Parathyroid adenoma (tissue), 2 donors: ENCODE results near the gene UTF1.

Source experiments
- H2AFZ ChIP-seq: fragments of 300-600 bp; sonication (generic); one replicate; pipeline ENCODE4 v1.7.0; 2017; ENCODE audit warnings: antibody characterized with exemption, mild to moderate bottlenecking
- H3K27ac ChIP-seq: fragments of 300-600 bp; sonication (generic); one replicate; pipeline ENCODE4 v1.7.0; 2017
- H3K27me3 ChIP-seq: fragments of 300-600 bp; sonication (generic); one replicate; pipeline ENCODE4 v1.7.0; 2017; ENCODE audit warnings: low read length; ENCODE audit not compliant: control insufficient read depth, insufficient read depth
- H3K36me3 ChIP-seq: fragments of 300-600 bp; sonication (generic); one replicate; pipeline ENCODE4 v1.7.0; 2017; ENCODE audit warnings: low read length; ENCODE audit not compliant: control insufficient read depth, insufficient read depth
- H3K4me1 ChIP-seq: fragments of 300-600 bp; sonication (generic); one replicate; pipeline ENCODE4 v1.7.0; 2017; ENCODE audit warnings: control low read depth
- H3K4me2 ChIP-seq: fragments of 300-600 bp; sonication (generic); one replicate; pipeline ENCODE4 v1.7.0; 2017; ENCODE audit warnings: low read length
- H3K4me3 ChIP-seq: fragments of 300-600 bp; sonication (generic); one replicate; pipeline ENCODE4 v1.7.0; 2017; ENCODE audit warnings: low read depth, low read length
- H3K79me2 ChIP-seq: fragments of 300-600 bp; sonication (generic); one replicate; pipeline ENCODE4 v1.7.0; 2017; ENCODE audit warnings: control low read depth
- H3K9ac ChIP-seq: fragments of 300-600 bp; sonication (generic); one replicate; pipeline ENCODE4 v1.7.0; 2017; ENCODE audit warnings: mild to moderate bottlenecking
- H3K9me3 ChIP-seq: fragments of 300-600 bp; sonication (generic); one replicate; pipeline ENCODE4 v1.7.0; 2017; ENCODE audit warnings: low read length; ENCODE audit not compliant: control insufficient read depth
- CTCF ChIP-seq: fragments of 300-600 bp; sonication (generic); IDR thresholded peaks from one replicate; pipeline ENCODE4 v1.7.0; 2017; ENCODE audit warnings: antibody characterized with exemption, mild to moderate bottlenecking
- donor health status: primary hyperparathyroidism.

The UTF1 gene

GRCh38 chr10:133258818-133259601 lies 29.0 kb downstream of the UTF1 start:
- Histone ChIP-seq H3K27ac (no peak overlapping the region), H2AFZ (no peak overlapping the region), H3K4me1 (no peaks in the 10 kb centered on the region), H3K9me3 (no peaks in the 10 kb centered on the region), H3K27me3 (no peaks in the 10 kb centered on the region), H3K4me2 (no peak overlapping the region), H3K9ac (no peak overlapping the region), H3K4me3 (no peak overlapping the region), H3K36me3 (no peaks in the 10 kb centered on the region), H3K79me2 (no peaks in the 10 kb centered on the region)
- no peak for TF ChIP-seq CTCF

- no peaks in the 10 kb centered on the region for H3K27me3 ChIP-seq
- no peak overlapping the region for H3K4me2 ChIP-seq
- no peaks in the 10 kb centered on the region for H3K9me3 ChIP-seq
- H3K9ac ChIP-seq, result no peak overlapping the region
- no peaks in the 10 kb centered on the region for H3K4me1 ChIP-seq
- no peak overlapping the region for H3K27ac ChIP-seq
- H2AFZ ChIP-seq, result no peak overlapping the region
- H3K36me3 ChIP-seq, result no peaks in the 10 kb centered on the region
- H3K79me2 ChIP-seq, result no peaks in the 10 kb centered on the region
- TF ChIP-seq CTCF, result no peak
- H3K4me3 ChIP-seq, result no peak overlapping the region
These were observed 29.6 kb downstream of the UTF1 start for GRCh38 chr10:133259602-133259989.

GRCh38 chr10:133260895-133261725 lies 31.1 kb downstream of the UTF1 start:
- no peak overlapping the region for H3K9ac ChIP-seq
- H3K36me3 ChIP-seq, result no peaks in the 10 kb centered on the region
- no peaks in the 10 kb centered on the region for H3K27me3 ChIP-seq
- H3K9me3 ChIP-seq, result no peaks in the 10 kb centered on the region
- H3K4me1 ChIP-seq, result no peaks in the 10 kb centered on the region
- peak overlapping the region; percentile 51 for H3K27ac ChIP-seq
- TF ChIP-seq CTCF, result no peak
- H3K4me3 ChIP-seq, result peak overlapping the region; percentile 58
- no peaks in the 10 kb centered on the region for H3K79me2 ChIP-seq
- peak overlapping the region; percentile 88 for H3K4me2 ChIP-seq
- peak overlapping the region; percentile 82 for H2AFZ ChIP-seq

GRCh38 chr10:133261726-133262325 lies 31.8 kb downstream of the UTF1 start:
- H3K27me3 ChIP-seq, result no peaks in the 10 kb centered on the region
- no peaks in the 10 kb centered on the region for H3K79me2 ChIP-seq
- no peaks in the 10 kb centered on the region for H3K4me1 ChIP-seq
- peak overlapping the region; percentile 88 for H3K4me2 ChIP-seq
- H3K27ac ChIP-seq, result peak overlapping the region; percentile 51
- no peaks in the 10 kb centered on the region for H3K9me3 ChIP-seq
- H3K4me3 ChIP-seq, result peak overlapping the region; percentile 58
- peak overlapping the region; percentile 82 for H2AFZ ChIP-seq
- H3K9ac ChIP-seq, result no peak overlapping the region
- no peak for TF ChIP-seq CTCF
- no peaks in the 10 kb centered on the region for H3K36me3 ChIP-seq
